Upper lobe of right lung (tissue), 1 donor: Measurements from ENCODE around the gene MAPK13. TPM values are rescaled to one million over a fixed set of nuclear protein-coding genes. Genes with fewer than 3 reads are reported as not detected.

Experiments
- ATAC-seq: fragments of 200-7000 bp; cut with Tn5 transposase; one replicate; pipeline ENCODE4 v1.9.1; 2020; ENCODE audit warnings: mild to moderate bottlenecking, moderate library complexity
- DNase-seq: peaks from one replicate; pipeline ENCODE4 v3.0.0-alpha.2; 2020
- H3K27ac ChIP-seq: fragments of 200-600 bp; one replicate; pipeline ENCODE4 v1.8.0; 2022
- H3K27me3 ChIP-seq: fragments of 200-600 bp; one replicate; pipeline ENCODE4 v1.8.0; 2022; ENCODE audit warnings: mild to moderate bottlenecking
- H3K36me3 ChIP-seq: fragments of 200-600 bp; one replicate; pipeline ENCODE4 v1.8.0; 2022
- H3K4me1 ChIP-seq: fragments of 200-600 bp; one replicate; pipeline ENCODE4 v1.8.0; 2022
- H3K4me3 ChIP-seq: fragments of 200-600 bp; one replicate; pipeline ENCODE4 v1.8.0; 2022; ENCODE audit warnings: mild to moderate bottlenecking
- H3K9me3 ChIP-seq: fragments of 200-600 bp; one replicate; pipeline ENCODE4 v1.8.0; 2022
- intact Hi-C: fragments of 100-400 bp; cut with DNase I; formaldehyde crosslinking; loops from one replicate; pipeline ENCODE4 v1.11.0; 2022
- total RNA-seq: library from RNA; stranded (reverse); fragmentation: NEBNext Ultra II Directional; extraction: Animal tissue kit (Norgen Biotek cat#: 25700); gene quantifications from one replicate; pipeline ENCODE4 v1.2.1, GENCODE V29; 2021
- TF ChIP-seq, protein P1 (sequence below): fragments of 200-600 bp; IDR thresholded peaks from one replicate; pipeline ENCODE4 v1.8.0; 2022; ENCODE audit warnings: antibody characterized with exemption
- donor health status: DM: no; HTN: yes; CAD: no; lungs with severe emphysema.

MAPK13 gene
- total RNA-seq, 1 donor from 2014 or later = 71.4 TPM

- ATAC-seq (peak; percentile 99), DNase-seq (peak; percentile 87)
- H3K9me3 ChIP-seq = no peaks in the 10 kb centered on the region
These were observed 35.4 kb upstream of the MAPK13 start for GRCh38 chr6:36094753-36095496.

DNA sequence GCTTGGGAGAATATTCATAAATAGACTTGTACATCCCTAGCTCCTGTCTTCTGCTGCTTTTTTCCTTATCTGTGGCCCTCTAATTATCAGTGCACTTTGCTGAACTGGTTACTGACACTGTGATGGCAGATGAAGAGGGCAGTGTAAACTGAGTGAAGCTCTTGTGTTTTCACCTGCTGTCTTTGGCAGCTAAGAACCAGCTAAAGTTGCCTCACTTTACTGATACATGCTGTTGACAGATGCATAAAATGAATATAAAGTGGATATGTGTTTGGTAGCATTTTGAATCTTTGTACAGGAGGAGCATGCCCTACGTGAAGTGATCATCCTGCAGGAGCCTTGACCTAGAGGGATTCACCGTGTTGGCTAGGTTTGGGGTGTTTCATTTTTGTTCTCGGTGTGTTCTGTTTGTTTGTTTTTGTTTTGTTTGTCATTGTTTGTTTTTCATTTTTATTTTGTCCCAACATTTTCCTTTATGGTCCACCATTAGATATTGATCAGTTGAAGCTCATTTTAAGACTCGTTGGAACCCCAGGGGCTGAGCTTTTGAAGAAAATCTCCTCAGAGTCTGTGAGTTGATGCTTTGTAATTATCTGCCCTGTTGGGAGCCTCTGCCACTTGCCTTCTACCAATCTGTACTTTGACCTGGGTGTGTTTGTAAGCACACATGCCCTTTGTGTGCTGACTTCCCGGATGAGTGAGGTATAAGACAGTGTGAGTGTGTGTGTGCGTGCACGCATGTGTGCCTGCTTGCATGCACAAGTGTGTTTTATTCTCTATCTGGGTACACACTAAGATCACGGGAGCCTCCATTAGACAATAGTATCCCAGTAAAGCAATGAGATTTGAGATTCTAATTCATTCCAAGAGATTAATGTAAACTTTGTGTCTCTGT, 34.6 kb upstream of the MAPK13 start:
- Histone ChIP-seq H3K9me3 (no peaks in the 10 kb centered on the region), H3K27me3 (no peaks in the 10 kb centered on the region), H3K4me1 (peaks cover 4% of the 10 kb centered on the region), H3K4me3 (no peak overlapping the region), H3K27ac (no peak overlapping the region), H3K36me3 (peaks cover 35% of the 10 kb centered on the region)
- intact Hi-C loops = loop anchor here (5.0 kb wide), 1 partner anchor 68 kb away; the partner anchor contains the start of gene MAPK14
- DNase-seq = no peak
- TF ChIP-seq, protein P1, sequence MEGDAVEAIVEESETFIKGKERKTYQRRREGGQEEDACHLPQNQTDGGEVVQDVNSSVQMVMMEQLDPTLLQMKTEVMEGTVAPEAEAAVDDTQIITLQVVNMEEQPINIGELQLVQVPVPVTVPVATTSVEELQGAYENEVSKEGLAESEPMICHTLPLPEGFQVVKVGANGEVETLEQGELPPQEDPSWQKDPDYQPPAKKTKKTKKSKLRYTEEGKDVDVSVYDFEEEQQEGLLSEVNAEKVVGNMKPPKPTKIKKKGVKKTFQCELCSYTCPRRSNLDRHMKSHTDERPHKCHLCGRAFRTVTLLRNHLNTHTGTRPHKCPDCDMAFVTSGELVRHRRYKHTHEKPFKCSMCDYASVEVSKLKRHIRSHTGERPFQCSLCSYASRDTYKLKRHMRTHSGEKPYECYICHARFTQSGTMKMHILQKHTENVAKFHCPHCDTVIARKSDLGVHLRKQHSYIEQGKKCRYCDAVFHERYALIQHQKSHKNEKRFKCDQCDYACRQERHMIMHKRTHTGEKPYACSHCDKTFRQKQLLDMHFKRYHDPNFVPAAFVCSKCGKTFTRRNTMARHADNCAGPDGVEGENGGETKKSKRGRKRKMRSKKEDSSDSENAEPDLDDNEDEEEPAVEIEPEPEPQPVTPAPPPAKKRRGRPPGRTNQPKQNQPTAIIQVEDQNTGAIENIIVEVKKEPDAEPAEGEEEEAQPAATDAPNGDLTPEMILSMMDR = no peak
- ATAC-seq = no peak

More at GRCh38 chr6:36094753-36095496, 35.4 kb upstream of the MAPK13 start:
- no peaks in the 10 kb centered on the region for H3K27me3 ChIP-seq
- TF ChIP-seq, protein P1 = peak; percentile 98
- H3K4me3 ChIP-seq = no peak overlapping the region
- peaks cover 31% of the 10 kb centered on the region for H3K36me3 ChIP-seq
- no peak overlapping the region for H3K27ac ChIP-seq
- H3K4me1 ChIP-seq = peaks cover 4% of the 10 kb centered on the region
- intact Hi-C loops = loop anchor here (5.0 kb wide), 1 partner anchor 68 kb away; the partner anchor contains the start of gene MAPK14

DNA sequence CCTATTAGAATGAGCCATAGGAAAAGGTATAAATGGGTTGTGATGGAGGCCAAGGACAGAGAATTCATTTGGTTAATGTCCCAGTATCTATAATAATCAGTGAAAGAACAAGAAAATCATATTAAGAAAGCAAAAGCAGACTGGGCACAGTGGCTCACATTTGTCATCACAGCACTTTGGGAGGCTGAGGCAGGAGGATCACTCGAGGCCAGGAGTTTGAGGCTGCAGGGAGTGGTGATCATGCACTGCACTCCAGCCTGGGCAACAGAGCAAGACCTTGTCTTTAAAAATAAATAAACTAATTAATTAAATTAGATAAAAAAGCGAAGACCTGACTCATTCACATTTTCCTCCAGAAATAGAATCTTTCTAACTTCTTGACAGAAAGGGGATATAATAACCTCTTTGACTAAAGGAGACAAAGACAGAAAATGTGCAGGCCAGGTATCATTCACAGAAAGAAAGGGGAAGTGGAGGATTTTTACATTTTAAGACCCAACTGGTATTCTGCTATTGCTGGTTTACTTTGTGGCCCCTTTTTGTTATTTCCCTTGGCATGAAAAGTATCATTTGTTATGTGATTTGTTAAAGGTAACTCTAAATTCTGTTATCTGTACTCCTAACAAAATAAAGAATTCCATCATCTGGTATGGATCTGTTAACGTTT, 31.9 kb upstream of the MAPK13 start:
- Histone ChIP-seq H3K27me3 (no peaks in the 10 kb centered on the region), H3K9me3 (no peaks in the 10 kb centered on the region), H3K4me1 (peaks cover 4% of the 10 kb centered on the region), H3K4me3 (no peak overlapping the region), H3K27ac (no peak overlapping the region), H3K36me3 (peaks cover 47% of the 10 kb centered on the region)
- DNase-seq = no peak
- TF ChIP-seq, protein P1 = no peak
- ATAC-seq = no peak
- intact Hi-C loops = loop anchor here (5.0 kb wide), 1 partner anchor 71 kb away; the partner anchor contains the start of gene MAPK14

DNA sequence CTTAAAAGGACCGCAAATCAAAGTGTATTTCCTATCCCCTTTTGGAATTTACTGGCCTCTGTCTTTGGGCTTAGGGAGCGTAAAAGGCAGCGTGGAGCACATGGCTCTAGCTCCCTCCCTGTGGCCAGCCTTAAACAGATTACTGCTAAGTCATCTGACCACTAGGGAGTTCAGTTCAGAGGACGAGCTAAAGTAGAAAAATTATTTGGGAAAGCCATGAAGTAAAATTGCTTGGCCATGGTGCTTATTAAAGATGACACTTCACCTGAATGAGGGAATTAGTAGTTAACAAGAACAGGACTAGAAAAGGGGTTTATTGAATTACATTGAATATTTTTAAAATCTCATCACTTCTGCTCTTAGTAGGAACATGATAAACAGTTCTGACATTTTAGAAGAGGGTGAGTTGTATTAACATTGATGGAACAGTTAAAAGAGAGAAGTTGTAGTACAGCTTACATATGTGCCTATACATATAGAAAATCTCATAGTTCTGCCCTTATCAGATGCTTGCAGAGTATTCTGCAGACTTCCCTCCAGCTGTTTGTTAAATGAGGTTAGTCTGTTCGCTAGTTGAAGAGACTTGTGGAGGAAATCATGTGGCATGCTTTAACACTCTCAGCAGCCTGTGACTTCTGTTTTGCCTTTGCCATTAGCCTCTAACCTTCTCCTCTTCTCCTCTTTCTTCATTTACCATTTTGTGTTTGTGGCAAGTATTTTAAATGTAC, 31.2 kb upstream of the MAPK13 start:
- Histone ChIP-seq H3K27ac (no peak overlapping the region), H3K4me1 (peaks cover 4% of the 10 kb centered on the region), H3K9me3 (no peaks in the 10 kb centered on the region), H3K4me3 (no peak overlapping the region), H3K27me3 (no peaks in the 10 kb centered on the region), H3K36me3 (peaks cover 54% of the 10 kb centered on the region)
- TF ChIP-seq, protein P1 = no peak
- DNase-seq (no peak), ATAC-seq (no peak)
- intact Hi-C loops = loop anchor here (5.0 kb wide), 1 partner anchor 72 kb away; the partner anchor contains the start of gene MAPK14
